GM18508 (cell line): ENCODE measurements around the gene KCNJ12.
"Not testable (repeated sequence)": the region's sequence is repeated elsewhere in the genome, so short reads cannot be mapped to it uniquely, and the experiment has no call there.

Source experiments
- ATAC-seq: cut with Tn5 transposase; IDR thresholded peaks from one replicate; pipeline ENCODE4 v1.9.1; 2021; ENCODE audit warnings: moderate number of reproducible peaks; ENCODE audit not compliant: insufficient read depth, unreplicated experiment

KCNJ12 gene

DNA sequence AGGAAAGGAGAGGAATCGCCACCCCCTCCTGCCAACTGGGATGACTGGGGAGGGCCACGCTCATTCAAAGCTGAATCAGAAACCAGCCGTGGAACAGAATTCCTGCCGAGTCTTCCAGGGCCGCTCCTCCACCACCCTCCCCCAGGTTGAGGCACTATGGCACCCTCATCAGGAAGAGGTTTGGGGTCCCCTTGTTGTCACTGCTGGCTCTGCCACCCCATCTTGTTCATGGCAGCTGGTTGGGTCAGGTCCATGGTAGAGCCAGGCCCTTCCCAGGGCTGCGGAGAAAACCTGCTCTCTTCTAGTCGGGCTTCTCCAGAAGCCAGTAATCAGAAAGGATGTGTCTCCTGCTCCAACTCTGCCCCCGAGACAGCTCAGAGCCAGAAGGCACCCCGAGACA, 41.8 kb downstream of the KCNJ12 start:
- no peak for ATAC-seq

DNA sequence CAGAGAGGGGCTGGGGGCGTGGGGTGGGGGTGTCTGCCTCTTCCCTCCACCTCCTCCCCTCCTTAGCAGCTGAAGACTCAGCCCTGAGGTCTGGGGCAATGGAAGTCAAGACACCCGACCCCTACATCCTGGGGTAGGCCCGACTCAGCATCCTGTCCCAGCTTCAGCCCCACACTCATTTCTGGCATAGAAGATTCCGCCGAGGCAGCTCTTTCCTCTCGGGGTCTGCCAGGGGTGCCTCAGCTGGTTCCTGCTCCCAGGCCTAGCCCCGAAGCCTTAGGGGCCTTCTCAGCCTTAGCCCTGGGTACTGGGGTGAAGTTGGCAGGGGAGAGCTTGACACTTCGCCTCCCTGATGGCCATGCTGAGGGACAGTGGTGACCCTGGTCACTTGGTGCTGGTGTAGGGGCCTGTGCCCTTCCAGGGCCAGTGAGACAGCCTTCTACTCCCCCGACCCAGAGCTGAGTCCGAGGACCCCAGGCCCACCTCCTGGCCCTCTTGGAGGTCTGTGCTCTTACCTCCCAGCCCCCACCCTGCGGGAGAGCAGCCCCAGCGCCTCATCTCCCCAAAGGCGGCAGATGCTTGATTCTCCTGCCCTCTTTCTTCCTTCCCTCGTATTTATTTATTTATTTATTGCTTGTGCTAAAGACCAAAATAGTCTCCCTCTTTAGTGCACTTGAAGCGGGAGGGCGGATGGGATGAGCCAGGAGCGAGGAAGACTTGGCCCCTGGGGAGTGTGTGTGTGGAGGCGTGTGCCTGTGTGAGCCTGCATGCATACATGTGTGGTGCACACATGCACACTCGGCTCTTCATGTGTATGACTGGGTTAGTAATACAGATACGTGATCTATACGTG, 42.5 kb downstream of the KCNJ12 start:
- no peak for ATAC-seq

DNA sequence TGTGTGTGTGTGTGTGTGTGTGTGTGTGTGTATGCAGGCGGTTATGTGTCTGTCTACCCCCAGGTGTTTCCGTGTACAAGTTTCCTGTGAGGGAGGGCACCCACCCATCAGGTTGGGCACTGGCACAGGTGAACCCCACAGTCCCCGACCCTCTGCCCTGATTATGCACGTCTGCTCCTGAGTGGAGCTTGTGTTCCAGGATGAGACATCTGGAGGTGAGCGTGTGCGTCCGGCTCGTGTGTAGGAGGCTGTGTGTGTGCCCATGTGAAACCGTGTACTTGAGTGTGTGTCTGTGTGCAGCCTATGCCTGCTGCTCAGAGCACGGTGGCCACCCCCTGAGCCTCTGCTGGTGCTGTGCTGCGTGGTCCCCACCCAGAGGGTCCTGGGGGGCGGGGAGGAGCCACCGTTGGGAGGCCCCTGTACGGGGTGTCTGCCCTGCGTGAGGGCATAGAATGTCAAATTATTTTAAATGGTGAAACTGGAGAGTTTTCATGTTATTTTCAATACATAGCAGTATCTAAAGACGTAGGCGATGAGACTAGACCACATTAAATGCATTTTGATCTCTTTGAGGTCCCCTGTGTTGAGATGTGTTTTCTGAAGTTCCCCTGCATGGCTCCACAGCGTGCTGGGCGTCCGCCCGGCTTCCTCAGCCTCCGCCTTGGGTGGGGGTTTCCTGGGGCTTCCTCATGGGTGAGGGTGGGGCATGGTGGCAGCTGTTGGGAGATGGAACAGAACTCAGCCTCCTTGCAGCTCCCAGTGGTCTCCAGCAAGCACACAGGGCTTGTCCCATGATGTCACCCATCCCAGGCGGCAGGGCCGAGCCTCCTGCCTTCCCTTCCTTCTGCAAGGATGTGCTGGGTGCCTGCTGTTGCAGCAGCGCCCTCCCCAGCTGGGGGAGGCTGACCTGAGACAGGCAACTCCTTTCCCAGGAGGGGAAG, 43.4 kb downstream of the KCNJ12 start:
- ATAC-seq = no peak

DNA sequence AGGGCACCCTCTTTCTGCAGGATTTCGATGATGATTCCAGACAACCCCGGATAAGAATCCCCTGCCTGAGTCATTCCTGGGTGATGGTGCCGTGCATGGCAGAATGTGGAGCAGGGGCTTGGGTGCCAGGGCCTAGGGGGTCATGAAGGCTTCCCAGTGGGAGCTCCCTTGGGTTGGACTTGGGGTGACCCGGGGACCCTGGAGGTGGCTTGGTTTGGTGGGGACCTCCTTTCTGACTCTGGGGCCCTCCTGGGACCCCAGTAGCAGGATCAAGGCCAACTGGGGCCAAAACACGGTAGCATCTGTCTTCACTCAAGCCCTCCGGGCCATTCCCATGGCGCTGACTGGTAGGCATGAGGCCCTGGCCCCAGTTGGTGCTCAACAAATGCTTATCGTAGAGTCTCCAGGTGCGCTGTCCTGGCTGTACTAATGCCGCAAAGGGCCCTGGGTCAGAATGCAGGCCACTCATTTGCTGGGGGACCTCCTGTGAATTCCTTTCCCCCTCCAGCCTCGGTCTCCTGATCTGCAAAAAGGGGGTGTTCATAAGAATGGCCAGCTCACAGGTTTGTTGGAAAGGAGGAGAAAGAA, 44.4 kb downstream of the KCNJ12 start:
- ATAC-seq = not testable (repeated sequence)

DNA sequence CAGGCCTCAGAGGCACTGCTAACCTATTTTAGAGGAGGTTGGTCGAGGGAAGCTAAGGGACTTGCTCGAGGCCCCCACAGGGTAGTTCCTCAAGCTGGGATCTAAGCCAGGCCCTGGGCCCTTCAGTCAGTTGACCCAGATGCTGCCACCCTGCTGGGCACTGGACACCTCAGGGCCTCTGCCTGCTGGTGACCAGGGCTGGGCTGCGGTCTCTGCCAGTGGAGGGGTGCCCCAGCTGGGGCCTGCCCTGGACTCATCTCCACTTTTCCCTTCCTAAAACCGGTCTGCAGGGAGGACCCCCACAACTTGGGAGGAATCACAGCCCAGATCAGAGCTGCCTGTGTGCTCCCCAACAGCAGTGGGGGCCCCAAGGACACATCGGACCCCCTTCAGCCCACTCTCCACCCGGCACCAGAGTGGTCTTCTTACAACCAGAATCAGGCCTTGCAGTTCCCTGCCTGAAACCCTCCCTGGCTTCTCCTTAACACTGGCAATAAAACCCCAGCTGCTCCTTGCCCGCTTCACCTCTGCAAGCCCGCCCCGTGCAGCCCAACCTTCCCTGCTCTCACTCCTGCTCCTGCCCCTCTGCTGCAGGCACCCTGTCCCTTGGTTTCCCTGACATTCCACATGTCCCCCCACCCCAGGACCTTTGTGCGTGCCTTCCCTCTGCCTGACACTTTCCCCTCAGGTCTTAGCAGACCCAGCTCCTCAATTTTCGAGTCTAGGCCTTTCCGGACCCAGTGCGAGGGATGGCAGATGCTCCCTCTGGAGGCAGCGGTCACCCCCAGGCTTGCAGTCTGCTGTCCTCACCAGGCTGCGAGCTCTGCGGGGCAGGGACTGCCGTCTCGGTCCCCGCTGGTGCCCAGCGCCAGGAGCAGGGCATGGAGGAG, 45.5 kb downstream of the KCNJ12 start:
- ATAC-seq = not testable (repeated sequence)

DNA sequence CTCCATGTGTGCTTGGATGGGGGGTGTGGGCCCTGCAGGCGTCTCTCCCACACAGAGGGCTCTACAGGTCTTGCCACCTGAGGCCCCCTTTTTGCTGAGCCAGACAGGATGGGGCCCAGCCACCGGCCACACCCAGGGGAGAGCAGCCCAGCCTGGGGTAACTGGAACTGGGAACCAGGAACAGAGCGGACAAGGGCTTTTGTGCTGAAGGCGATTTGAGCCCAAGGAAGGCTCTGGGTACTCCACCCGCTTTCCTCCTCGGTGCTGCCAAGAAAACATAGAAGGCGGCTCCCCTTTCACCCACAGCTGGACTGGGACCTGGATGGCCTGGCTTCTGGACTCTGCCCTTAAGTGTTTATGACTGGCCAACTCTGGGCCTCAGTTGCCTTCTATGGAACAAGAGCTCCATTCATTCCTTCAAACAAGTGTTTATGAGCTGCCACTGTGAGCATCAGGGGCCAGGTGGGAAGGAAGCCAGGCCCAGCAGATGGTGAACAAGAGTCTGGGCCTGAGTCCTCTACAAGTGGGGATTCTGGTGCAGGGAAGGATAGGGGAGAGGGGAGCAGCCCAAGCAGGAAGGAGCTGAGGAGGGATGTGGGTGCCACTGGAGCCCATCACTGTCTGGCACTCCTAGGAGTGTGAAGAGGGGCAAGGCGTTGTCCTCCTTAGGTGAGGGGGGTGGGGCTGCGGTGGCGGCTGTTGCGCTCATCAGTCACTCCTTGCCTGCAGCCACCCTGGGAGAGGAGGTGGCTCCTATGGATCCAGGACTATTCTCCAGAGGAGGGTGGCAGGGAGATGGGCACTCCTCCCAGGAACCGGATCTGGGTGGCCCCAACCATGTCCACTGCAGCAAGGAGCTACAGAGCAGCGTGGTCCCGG, 46.4 kb downstream of the KCNJ12 start:
- ATAC-seq = not testable (repeated sequence)

DNA sequence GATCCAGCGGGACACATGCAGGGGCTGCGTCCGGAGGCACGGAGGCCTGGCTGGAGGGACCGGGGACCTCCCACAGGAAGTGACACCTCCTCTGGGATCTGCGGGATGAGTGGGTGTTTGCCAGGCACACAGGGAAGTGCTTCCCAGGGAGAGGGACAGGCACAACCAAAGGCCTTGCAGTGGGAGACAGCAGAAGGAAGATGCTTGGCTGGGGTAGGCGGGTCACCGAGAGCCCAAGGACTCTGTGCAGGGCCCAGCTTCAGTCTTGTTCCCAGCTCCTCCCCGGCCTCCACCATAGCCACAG, 47.0 kb downstream of the KCNJ12 start:
- not testable (repeated sequence) for ATAC-seq

DNA sequence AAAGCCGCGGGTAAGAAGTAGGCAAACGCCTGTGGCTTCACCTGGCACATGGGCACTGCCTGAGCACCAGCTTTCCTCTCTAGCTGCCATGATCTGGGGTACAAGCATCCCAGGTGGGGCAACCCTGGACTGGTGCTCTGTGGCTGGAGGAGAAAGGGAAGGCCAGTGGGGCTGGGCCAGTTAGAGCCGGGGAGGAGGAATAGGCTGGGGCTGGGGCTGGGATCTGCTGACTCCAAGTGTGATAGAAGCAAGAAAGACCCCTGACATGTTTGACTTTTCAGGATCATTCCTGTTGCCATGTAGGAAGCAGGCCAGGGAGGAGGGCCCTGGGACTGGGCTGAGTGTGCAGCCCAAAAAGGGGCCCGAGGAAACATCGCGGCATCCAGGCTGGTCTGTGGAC, 48.5 kb downstream of the KCNJ12 start:
- not testable (repeated sequence) for ATAC-seq

DNA sequence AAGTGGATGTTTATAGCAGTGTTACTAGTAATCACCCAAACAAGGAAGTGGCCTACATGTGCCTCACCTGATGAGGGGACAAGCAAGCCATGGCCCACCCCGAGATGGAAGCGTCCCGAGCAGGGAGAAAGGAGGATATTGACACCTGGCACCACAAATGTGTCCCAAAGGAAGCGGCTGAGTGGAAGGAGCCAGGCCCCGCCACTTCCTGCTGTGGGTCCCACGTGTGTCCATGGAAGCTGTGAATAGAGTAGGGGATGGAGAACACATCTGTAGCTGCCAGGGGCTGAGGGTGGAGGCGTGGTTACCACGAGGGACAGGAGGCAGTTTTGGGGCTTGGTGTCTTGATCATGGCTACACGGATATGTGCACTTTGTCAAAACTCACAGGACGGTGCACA, 49.2 kb downstream of the KCNJ12 start:
- ATAC-seq = no peak

DNA sequence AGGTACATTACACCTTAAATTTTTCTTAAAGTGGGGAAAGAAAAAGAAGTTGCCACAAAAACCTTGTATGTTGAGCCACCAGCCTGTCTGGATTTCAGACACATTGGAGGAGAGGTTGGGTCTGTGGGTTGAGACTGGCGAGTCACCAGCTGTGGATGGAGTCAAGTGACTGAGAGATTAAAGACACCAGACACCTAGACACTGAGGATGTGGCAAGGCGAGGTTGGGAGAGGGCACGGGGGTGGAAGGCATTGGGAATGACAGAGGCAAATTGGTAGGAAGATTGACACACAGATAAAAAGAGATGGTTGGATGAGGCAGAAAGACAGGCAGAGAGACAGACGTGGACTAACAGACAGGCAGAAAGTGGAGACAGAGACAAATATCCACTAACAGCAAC, 49.6 kb downstream of the KCNJ12 start:
- ATAC-seq = no peak

DNA sequence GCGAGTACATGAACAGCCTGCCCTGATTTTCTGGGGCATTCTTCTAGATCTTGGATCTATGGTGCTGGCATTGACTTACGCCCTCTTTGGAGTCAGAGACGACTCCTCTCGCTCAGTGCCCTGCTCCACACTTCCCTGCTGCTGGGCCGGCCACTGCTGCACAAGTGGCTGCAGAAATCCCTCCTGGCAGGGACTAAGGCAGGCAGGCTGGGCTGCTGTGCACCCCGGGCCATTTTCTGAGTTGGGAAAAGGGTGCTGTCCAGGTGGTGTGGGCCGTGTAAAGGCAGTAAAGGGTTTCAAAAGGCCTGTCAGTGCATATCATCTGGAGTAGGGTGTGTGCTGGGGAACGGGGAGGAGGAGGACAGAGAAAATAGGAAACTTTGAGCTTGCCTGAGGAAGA, 50.1 kb downstream of the KCNJ12 start:
- not testable (repeated sequence) for ATAC-seq

DNA sequence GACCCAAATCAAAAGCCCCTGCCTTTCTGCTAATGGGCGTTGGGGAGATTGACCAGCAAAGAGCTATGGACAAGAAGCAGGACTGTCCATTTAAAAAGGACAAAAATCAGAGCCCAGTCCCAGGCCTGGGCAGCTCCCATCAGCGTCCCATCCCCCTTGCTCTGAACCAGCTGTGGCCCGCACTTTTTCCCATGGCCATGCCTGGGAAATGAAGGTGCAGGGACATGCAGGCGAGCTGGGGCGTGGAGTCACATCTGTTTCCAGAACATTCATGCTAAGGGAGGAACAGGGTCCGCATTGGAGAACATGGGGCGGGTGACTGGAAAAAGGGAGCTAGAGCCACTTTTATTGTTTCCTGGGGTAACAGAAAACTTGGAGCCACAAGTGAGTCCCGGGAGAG, 50.7 kb downstream of the KCNJ12 start:
- not testable (repeated sequence) for ATAC-seq

DNA sequence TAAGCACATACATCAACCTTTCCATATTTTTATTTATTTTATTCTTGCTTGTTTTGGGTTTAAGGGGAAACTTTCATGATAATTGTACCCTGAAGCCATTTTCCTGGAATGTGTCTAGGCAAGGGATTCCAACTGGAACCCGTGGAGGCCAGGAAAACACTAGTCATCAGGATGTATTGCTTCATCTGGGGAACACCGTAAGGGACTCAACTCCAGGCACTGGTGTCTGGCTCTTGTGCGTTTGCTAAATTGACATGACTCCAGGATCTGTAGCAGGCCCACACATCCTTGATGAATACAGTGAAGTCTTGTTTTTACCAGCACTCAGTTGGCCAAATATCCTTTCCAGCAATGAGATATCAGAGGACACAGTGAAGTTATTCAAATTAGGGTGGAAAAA, 51.6 kb downstream of the KCNJ12 start:
- not testable (repeated sequence) for ATAC-seq

DNA sequence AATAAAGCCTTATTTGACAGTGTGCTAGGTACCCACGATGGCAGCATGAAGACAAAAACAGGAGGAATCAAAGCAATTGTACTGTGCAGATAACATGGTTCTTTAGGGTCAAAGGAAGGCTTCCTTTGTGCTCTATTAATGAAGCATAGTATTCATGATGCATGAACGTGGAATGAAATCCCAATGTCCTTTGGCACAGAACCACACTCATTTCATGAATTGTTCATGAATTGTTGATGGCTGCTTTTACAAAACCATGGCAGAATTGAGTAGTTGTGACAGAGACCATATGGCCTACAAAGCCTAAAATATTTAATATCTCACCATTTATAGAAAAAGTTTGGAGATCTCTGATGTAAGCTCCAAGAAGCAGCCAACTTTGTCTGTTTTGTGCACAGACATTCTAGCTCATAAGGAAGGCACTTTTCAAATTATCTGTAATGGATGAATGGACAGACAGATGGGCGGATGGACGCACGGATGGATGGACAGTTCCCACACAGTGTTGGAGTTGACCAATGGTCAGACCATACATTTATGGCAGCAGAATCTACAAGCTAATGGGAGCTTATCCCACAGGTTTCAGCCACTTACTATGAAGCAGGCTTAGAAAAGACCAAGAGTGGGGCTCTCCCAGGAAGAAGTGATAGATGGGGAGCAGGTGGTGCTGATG, 52.7 kb downstream of the KCNJ12 start:
- not testable (repeated sequence) for ATAC-seq

DNA sequence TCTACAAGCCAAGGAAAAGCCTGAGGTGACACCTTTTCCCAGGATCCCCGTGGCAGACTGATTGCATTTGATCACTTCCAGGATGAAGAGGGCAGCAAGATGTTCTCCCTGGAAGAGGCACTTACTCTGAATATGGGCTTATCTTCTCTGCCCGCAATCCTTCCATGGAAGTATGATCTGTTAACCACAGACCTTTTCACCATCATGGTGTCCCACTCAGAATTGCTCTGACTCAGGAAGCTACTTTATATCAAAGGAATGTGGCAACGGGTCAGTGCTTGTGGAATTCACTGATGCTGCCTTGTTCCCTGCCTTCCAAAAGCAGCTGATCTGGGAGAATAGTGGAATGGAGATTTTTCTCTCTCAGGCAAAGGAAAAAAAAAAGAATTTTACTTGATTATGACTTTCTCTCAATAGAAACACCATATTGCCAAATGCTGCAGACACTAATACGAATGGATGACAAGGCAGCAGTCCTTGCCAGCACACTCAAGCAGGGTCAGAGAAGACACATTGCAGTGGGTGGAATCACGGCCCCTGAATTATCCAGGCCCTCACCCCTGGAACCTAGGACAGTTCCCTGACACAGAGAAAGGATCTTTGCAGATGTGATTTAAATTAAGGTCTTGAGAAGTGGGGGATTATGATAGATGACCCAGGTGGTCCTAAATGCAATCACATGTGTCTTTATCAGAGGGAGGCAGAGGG, 53.9 kb downstream of the KCNJ12 start:
- ATAC-seq = not testable (repeated sequence)

DNA sequence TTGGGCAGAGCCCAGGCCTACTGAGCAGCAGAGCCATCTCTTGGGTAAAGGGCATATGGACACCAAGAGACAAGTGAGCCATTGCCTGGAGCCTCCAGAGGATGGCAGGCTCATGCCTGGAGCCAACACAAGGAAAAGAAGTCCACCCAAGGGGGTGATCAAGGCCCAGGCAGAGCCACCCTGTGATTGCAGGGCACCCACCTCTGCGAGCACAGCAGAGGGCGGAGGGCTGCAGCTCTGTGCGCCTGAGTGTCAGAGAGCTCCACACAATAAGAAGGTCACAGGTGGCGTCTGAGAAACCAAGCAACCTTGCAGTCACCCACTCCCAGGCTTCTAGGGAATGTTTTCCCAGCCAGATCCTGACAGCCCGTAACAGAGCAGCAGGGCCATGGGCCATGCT, 57.8 kb downstream of the KCNJ12 start:
- ATAC-seq = not testable (repeated sequence)

DNA sequence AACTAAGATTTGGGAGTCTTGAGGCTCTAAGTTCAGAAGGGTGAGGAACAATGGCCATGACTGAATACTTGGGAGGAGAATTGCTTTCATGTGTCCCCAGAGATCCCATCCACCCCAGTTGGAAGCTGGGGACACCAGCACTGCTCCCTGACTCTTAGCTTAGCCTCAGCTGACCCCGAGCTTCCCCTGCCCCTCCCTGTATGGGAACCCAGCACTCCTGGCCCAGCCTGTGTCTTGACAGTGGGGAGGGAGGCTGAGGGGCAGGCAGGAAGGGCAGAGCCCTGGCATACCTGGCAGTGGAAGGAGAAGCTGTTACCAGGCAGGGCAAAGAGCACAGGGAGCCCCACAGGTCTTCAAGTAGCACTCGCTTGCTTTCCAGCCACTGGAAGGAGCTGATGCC, 58.8 kb downstream of the KCNJ12 start:
- ATAC-seq = not testable (repeated sequence)

DNA sequence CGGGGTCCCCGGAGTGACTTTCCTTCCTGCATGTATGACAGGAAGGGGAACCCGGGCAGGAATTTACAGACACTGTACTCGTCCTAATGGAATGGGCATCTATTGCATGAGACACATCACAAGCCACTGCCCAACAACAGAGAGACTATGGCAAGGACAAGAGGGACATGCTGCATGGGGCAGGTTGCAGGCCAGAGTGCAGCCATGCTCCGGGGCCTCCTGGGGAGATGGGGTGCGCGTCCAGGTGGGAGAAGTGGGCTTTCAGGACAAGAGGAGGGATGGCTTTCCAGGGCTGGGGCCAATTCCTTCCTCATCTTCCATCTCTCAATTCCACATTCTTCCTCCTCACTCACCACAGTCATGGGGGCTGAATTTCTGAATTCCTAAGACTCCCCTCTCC, 60.3 kb downstream of the KCNJ12 start:
- ATAC-seq = not testable (repeated sequence)
